Raji (cell line): Measurements from ENCODE around the gene ANKRD31.

Source experiments
- POLR2A ChIP-seq: IDR thresholded peaks from 2 replicates; pipeline ENCODE4 v1.6.1; 2011; ENCODE audit warnings: low read depth, low read length, control low read depth; ENCODE audit not compliant: insufficient read depth

Gene ANKRD31, protein sequence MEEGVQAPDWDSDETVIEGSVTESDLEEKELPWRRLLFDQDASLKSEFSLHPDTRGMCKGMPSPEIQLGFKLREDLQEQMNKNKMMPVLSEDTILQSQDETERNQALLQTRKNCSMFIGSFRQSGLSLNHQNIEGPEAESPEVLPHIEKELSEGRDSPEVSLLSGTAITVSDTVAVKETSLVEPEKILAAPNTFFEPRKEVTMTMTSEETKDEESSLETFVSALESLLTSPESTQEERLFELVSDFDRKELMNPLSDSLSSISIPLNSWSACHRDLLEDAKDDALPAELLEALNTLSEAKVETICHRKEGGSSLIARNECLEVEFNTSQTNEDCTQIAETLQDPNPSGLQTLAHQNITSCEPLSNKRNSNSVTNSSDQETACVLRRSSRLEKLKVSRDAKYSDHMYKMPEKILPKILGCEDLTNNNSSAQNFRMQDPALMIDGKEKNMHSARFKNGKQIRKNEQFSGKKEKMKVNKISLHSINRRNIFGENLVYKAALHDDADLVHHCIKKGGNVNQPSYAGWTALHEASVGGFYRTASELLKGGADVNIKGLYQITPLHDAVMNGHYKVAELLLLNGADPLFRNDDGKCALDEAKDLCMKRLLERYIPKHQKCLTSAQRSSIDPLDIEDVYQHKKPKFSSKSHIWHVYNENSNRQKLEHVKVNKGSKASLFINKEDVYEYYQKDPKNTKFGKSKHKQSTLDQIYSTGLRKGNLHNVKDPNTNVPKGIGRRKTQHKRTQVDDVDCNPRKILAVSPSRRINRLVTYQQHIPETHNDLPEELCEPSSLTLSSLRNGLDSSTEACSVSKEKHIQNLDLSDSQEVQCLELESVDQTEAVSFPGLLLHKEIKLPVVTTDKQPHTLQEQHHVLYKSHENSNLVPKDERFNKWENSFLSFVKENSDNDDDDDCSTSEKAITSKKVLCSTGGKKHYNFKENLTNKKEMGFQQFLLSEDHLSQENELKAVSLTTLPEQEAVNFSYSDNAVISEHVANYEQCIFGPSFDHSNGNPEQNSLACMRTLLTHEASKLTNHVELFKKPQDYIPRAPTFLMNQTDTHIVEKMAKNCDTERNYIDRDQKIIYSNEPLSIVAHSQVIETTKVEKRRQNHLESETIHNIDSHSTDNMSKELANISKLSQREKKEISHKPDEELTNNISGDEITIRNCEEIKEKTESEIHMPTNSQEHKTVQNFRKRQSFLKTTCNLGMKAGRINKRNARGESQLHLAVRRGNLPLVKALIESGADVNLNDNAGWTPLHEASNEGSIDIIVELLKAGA (N-terminal part only)

DNA sequence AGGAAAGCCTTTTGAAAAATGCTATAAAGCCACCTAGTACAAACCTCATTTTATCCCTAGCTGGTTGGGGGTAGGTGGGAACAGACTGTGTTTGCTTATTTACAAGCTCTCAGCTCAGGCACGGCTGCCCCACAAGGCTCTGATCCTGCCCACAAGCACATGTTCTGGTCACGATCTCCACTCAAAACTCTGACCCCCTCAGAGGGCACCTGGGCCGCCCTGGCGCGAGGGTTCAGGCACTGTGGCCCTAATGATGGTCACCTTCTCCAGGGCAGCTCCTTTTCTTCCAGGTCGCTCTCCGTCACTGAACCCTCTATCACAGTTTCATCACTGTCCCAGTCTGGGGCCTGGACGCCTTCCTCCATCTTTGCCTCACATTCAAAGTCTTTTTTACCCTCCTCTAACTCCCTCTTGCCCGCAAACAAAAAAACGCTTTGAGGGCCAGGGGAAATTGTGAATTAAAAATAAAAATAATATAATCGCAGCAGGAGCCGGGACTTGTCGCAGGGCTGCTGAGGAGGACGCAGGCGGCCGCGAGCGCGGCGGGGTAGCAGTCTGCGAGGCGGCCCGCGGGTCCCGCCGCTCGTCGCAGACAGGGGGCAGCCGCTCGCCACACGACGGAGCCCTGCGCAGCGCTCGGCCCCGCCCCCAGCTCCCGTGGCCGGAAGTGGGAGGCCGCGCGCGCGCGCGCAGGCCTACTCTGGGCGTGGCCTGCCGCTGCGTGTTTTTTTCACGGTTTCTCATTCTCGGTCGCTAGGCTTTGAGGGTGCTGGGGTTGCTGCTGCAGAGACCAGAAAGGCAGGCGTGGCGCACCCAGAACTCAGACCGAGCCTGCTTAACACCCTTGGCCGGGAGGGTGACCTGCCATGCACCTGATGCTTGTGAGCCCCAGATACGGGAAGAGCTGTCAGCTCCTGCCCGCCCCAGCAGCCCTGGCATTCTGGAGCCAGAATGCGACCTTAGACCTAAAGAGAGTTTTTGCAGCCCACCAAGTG is at the start of gene ANKRD31:
ANKRD31 (minus strand) TSS at position 557 of the 995 bp plus-strand sequence; CDS start at position 365, 192 bp downstream.
- peak; percentile 72 for TF ChIP-seq POLR2A

DNA sequence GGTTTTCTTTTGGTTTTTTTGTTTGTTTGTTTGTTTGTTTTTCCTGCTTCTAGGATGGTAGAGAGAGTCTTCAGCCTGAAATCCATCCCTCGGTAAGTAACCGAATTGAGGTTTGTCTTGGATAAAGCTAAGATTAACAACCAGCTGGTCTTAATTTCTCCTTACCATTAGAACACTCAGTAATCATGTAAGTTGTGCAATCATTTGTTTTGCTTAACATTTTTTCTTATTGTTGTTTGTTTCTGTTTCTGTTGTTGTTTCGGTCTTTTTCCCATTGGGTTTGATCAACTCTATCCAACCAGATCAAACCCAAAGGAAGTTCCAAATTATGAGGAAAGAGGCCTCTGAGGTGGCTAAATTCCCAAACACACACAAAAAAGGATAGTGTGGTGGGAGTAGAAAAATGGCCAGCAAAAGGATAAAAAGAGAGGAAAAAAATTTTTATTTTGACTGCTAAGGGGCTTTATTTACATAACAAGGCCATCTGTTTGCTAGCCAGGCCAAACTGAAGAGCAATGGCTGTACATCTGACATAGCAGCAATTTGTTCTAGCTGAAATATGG is 49.6 kb upstream of the ANKRD31 start:
- no peak for TF ChIP-seq POLR2A

DNA sequence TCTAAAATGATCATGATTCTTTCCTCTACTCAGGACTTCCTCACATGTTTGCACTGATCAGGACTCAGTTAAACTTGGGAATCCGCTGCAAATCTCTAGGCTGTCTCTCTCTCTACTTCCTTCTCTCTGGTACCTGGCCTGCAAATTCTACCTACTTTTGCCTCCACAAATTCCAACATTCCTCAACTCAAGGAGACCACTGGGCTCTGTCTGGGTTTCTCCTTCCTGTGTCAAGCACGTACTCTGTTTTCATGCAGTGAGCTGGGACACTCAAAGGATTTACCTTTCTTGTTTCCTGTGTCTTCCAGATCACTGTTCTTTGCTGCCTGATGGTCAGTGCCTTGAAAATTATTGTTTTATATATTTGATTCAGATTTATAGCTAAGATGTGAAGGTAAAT is 45.9 kb upstream of the ANKRD31 start:
- no peak for TF ChIP-seq POLR2A

DNA sequence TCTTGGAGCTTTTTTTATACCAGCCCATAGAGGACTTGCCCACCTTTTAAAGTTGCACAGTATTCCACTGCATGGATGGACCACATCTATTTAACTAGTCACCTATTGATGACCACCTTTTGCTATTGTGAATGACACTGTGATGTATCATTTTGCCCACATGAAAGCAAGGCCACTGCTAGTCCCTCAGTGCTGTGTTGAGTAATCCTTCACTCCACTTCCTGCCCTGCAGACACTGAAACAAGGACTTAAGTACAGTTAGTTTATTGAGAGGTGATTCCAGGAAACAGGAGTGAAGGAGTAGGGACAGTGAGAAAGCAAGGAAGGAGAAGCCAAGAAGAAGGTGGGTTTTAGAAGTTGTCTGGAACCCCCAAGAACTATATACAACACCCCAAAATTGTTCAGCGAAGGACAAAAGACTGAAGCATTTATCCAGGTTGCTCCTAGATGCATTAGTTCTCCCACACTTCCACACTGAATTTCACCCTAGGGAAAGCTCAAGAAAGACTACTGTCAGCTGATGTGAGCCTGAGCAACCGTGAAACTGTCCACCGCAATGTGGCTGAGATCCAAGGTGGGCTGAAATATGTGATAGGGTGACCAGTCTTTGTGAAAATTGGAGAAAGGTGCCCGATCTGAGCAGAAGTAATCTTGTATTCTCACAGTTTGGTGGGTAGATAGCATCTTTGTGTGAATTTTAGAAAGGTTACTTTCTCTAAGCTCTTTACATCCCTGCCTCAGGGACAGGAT is 45.2 kb upstream of the ANKRD31 start:
- no peak for TF ChIP-seq POLR2A

DNA sequence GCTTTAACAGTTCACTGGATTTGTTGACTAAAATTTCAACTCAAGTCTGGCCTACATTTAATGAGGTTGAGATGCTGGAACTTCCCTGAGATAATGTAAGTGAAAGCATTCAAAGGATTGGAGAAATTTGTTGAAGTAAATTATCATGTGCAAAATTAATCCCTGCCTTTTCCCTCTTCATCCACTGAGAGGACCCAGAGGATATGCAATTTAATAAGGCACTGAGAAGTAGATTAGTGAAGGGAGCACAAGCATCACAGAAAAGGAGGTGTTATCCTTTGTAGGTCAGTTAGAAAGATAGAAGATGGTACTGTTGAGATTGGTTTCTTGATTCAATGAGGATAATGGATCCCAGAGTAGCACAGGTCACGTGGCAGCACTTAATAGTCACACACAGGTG is 42.6 kb upstream of the ANKRD31 start:
- TF ChIP-seq POLR2A = no peak

DNA sequence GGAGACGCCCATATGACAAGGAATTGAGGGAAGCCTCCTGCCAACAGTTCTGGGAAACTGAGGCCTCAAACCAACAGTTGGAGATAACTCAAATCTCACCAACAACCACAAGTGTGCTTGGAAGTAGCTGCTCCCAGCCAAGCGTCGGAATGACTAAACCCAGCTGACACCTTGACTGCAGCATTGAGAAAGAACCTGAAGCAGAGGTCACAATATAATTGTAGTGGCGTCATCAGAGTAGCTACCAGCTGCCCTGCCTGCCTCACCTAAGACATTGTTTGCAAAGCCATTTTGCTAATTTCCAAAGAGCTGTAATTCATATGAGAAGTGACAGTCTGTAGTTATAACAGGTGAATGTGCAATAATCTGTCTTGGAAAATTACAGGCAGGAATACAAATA is 40.8 kb upstream of the ANKRD31 start:
- no peak for TF ChIP-seq POLR2A

DNA sequence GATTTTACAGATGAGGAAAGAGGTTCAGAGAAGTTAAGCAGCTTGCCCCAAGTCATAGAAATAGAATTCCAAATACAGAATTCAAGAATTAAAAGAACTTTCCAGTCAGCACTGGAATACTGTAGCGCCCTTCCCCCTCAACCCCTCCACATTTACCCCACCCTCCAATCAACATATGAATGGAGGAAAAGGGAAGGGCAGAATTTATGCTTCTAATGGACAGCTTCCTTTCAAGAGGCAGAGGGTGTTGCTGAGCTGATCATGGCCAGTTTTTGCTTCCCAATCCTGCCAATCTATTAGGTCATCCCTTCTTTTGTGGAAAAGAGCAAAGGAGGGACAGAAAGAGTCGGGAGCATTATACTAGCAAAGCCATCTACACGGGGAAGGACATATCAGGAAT is 39.1 kb upstream of the ANKRD31 start:
- TF ChIP-seq POLR2A = no peak

DNA sequence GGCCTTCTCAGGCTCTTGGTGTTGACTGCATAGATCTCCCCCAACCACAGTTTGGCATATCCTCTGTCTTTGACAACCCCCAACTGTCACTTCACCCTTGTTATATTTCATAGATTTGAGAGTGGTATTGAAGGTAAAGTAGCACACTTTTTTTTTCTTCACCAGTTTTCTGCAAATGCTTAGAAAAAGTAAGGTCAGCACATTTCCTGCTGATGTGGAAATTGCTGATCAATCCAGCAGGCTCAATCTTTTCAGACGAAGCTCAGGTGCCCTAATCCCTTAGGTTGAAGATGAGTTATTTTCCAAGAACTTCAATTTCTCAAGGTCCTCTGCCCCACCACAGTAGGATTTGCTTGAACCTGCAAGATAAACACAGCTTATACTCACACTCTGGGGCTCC is 38.5 kb upstream of the ANKRD31 start:
- no peak for TF ChIP-seq POLR2A

DNA sequence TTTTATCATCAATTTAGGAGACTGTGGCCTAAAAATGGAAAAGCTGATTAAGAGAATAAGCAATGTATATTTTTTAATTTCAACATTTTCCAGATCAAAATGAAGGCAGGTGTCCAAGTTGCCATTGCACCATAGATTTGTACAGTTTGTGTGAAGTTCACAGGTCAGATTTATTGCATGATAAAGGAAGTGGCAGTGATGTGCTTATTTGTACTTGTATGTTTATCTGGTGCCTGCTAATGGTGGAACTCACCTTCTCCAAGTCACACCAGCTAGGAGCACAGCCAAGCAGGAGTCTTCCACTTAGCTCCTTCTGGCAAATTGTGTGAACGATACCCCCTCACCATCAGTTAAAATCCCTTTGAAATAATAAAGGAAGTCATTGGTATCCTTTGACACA is 37.8 kb upstream of the ANKRD31 start:
- TF ChIP-seq POLR2A = no peak

DNA sequence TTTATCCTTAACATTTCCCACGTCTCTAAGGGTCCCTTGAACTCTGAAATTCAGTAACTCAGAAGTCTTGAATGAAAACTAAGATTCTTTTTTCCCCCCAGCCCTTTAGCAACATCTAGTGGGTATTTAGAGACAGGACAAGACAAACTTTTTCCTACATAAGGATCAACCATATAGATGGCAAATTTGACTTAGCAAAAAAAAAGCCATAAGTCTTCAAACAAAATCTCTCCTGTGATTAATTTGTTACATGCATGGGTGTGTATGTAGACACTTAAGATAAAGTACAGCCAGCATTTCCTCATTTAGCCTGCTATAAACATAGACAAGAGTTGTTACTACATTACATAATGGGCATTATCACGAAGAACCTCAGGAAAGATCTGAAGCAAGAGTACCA is 29.1 kb upstream of the ANKRD31 start:
- TF ChIP-seq POLR2A = no peak

DNA sequence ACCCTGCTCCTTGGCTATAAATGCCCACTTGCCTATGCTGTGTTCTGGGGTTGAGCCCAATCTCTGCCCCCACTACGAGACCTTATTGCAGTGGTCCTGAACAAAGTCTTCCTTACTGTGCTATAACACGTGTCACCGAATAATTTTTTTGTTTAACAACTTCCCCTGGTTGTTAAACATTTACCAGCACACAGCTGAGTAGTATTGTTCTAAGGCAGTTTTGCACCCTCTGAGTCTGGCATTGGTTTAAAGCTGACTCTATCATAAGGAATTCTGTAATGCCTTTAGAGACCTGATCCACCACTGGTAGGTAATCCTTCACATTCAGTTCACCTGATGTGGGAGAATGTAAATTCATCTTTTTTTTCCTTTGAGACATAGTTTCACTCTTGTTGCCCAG is 25.6 kb upstream of the ANKRD31 start:
- no peak for TF ChIP-seq POLR2A

DNA sequence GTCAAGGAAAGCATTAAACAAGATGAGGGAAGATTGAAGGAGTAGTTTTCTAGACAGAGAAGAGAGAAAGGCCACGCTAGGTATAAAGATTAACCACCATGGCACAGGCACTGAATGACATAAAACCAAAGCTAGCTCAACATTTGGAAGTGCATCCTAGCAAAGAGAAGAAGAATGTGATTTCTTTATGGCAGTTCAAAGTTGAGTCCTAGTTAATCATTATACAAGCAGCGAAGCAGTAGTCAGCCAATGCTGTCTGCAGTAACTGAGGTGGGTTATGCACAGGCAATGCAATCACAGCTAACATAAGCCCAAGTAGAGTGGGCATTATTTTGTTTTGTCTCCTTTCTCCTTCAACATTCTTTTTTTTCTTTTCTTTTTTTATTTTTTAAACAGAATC is 24.0 kb upstream of the ANKRD31 start:
- TF ChIP-seq POLR2A = no peak

DNA sequence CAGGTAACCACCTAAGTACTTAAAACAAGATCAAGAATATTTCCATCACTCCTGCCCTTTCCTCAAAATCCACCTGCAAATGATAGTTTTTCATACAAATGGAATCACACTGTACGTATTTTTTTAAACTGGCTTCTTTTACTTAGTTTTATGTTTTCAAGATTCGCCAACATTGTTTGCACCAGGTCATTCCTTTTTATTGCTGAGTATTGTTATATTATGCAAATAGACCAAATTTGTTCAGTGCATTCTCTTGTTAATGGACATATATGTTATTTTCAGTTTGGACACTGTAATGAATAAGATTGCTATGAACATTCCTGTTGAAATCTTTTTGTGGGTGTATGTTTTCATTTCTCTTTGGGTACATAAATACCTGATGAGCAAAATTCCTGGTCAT is 8.3 kb upstream of the ANKRD31 start:
- no peak for TF ChIP-seq POLR2A
